ENCODE measurements around the gene PPP1R12B. TPM values are rescaled to one million over a fixed set of nuclear protein-coding genes. Genes with fewer than 3 reads are reported as not detected.
A peak's percentile ranks its signal among the peaks of the same experiment; 100 is the strongest.
"Not testable (repeated sequence)": the region's sequence is repeated elsewhere in the genome, so short reads cannot be mapped to it uniquely, and the experiment has no call there.

Gene PPP1R12B
- total and polyA plus RNA-seq, 2 donors (not counting 1 experiment from before 2014, with no cell fraction given): 13.4 to 21.7 TPM

- no peaks in the 10 kb centered on the region for H3K79me2 ChIP-seq (ENCODE audit: control insufficient read depth, insufficient read depth, low read length)
- no peaks in the 10 kb centered on the region for H3K4me1 ChIP-seq (ENCODE audit: control insufficient read depth, extremely low read depth, insufficient read depth, low read length)
- H3K27me3 ChIP-seq (ENCODE audit: control insufficient read depth, insufficient read depth, low read length): no peaks in the 10 kb centered on the region
- no peak overlapping the region for H3K9ac ChIP-seq (ENCODE audit: insufficient read depth, low read length)
- no peaks in the 10 kb centered on the region for H4K20me1 ChIP-seq (ENCODE audit: control insufficient read depth, extremely low read depth, insufficient read depth, low read length)
- no peak overlapping the region for H3K4me2 ChIP-seq (ENCODE audit: extremely low read depth, insufficient read depth, low read length)
- TF ChIP-seq, protein P1, sequence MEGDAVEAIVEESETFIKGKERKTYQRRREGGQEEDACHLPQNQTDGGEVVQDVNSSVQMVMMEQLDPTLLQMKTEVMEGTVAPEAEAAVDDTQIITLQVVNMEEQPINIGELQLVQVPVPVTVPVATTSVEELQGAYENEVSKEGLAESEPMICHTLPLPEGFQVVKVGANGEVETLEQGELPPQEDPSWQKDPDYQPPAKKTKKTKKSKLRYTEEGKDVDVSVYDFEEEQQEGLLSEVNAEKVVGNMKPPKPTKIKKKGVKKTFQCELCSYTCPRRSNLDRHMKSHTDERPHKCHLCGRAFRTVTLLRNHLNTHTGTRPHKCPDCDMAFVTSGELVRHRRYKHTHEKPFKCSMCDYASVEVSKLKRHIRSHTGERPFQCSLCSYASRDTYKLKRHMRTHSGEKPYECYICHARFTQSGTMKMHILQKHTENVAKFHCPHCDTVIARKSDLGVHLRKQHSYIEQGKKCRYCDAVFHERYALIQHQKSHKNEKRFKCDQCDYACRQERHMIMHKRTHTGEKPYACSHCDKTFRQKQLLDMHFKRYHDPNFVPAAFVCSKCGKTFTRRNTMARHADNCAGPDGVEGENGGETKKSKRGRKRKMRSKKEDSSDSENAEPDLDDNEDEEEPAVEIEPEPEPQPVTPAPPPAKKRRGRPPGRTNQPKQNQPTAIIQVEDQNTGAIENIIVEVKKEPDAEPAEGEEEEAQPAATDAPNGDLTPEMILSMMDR (conservative IDR thresholded peaks at IDR 0.05 in 1 of 2, IDR thresholded peaks at IDR 0.05 in 1 of 2; ENCODE audit: low read depth in 1 of 2, low read length in 2 of 2): no peak
- no peak for TF ChIP-seq EZH2 (IDR thresholded peaks at IDR 0.05; ENCODE audit: low read length, missing control alignments)
- H3K4me3 ChIP-seq (replicated peaks in 1 of 4; ENCODE audit: control extremely low read depth in 1 of 4, insufficient read depth in 1 of 4, low read depth in 3 of 4, low read length in 4 of 4): no peak overlapping the region
- no peaks in the 10 kb centered on the region for H3K36me3 ChIP-seq (ENCODE audit: control insufficient read depth, insufficient read depth, low read length)
- no peaks in the 10 kb centered on the region for H3K9me3 ChIP-seq (ENCODE audit: control insufficient read depth, insufficient read depth, low read depth, low read length)
- H2AFZ ChIP-seq (ENCODE audit: low read length): no peak overlapping the region
- H3K27ac ChIP-seq (ENCODE audit: insufficient read depth, low read length): no peak overlapping the region
- peak; percentile 38 to 68 for DNase-seq (ENCODE audit: low read depth in 2 of 2)
Measured at GRCh38 chr1:202516434-202516877, 168.0 kb downstream of the PPP1R12B start.

DNA sequence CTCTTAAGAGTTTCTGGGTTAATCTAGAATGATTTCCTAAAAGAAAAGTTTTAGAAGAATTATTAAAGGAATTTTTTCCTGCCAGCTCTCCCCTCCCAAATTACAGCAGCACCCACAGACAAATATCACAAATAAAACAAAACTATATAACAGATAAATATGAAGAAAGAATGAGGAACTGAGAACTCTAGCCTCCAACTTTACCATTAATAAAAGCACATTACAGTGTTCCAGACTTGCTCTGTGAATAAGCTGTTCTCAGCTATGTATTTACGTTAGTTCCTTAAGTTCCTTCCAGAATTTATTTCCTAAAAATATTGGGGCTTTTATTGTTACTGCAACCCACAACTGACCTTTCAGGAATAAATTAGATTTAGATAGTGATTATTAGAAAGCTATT lies 168.6 kb downstream of the PPP1R12B start:
- H3K9me3 ChIP-seq (ENCODE audit: control insufficient read depth, insufficient read depth, low read depth, low read length); H3K9ac ChIP-seq (ENCODE audit: insufficient read depth, low read length); H3K4me1 ChIP-seq (ENCODE audit: control insufficient read depth, extremely low read depth, insufficient read depth, low read length); H2AFZ ChIP-seq (ENCODE audit: low read length); H4K20me1 ChIP-seq (ENCODE audit: control insufficient read depth, extremely low read depth, insufficient read depth, low read length); H3K27me3 ChIP-seq (ENCODE audit: control insufficient read depth, insufficient read depth, low read length); H3K36me3 ChIP-seq (ENCODE audit: control insufficient read depth, insufficient read depth, low read length); H3K4me3 ChIP-seq (replicated peaks in 1 of 4; ENCODE audit: control extremely low read depth in 1 of 4, insufficient read depth in 1 of 4, low read depth in 3 of 4, low read length in 4 of 4); H3K4me2 ChIP-seq (ENCODE audit: extremely low read depth, insufficient read depth, low read length); DNase-seq (ENCODE audit: low read depth in 2 of 2); H3K27ac ChIP-seq (ENCODE audit: insufficient read depth, low read length); H3K79me2 ChIP-seq (ENCODE audit: control insufficient read depth, insufficient read depth, low read length): not testable (repeated sequence)

- not testable (repeated sequence) for H2AFZ ChIP-seq (ENCODE audit: low read length); H3K36me3 ChIP-seq (ENCODE audit: control insufficient read depth, insufficient read depth, low read length); H3K9me3 ChIP-seq (ENCODE audit: control insufficient read depth, insufficient read depth, low read depth, low read length); H3K4me2 ChIP-seq (ENCODE audit: extremely low read depth, insufficient read depth, low read length); H3K4me1 ChIP-seq (ENCODE audit: control insufficient read depth, extremely low read depth, insufficient read depth, low read length); H3K9ac ChIP-seq (ENCODE audit: insufficient read depth, low read length); H3K27ac ChIP-seq (ENCODE audit: insufficient read depth, low read length); H4K20me1 ChIP-seq (ENCODE audit: control insufficient read depth, extremely low read depth, insufficient read depth, low read length); H3K27me3 ChIP-seq (ENCODE audit: control insufficient read depth, insufficient read depth, low read length); DNase-seq (ENCODE audit: low read depth in 2 of 2); H3K4me3 ChIP-seq (replicated peaks in 1 of 4; ENCODE audit: control extremely low read depth in 1 of 4, insufficient read depth in 1 of 4, low read depth in 3 of 4, low read length in 4 of 4); H3K79me2 ChIP-seq (ENCODE audit: control insufficient read depth, insufficient read depth, low read length)
Measured at GRCh38 chr1:202518180-202518579, 169.7 kb downstream of the PPP1R12B start.

GRCh38 chr1:202518905-202519304 lies 170.4 kb downstream of the PPP1R12B start:
- not testable (repeated sequence) for H3K27ac ChIP-seq (ENCODE audit: insufficient read depth, low read length); H3K4me1 ChIP-seq (ENCODE audit: control insufficient read depth, extremely low read depth, insufficient read depth, low read length); H4K20me1 ChIP-seq (ENCODE audit: control insufficient read depth, extremely low read depth, insufficient read depth, low read length); H3K9me3 ChIP-seq (ENCODE audit: control insufficient read depth, insufficient read depth, low read depth, low read length); H3K4me2 ChIP-seq (ENCODE audit: extremely low read depth, insufficient read depth, low read length); H3K27me3 ChIP-seq (ENCODE audit: control insufficient read depth, insufficient read depth, low read length); H2AFZ ChIP-seq (ENCODE audit: low read length); H3K79me2 ChIP-seq (ENCODE audit: control insufficient read depth, insufficient read depth, low read length); H3K9ac ChIP-seq (ENCODE audit: insufficient read depth, low read length); DNase-seq (ENCODE audit: low read depth in 2 of 2); H3K36me3 ChIP-seq (ENCODE audit: control insufficient read depth, insufficient read depth, low read length); H3K4me3 ChIP-seq (replicated peaks in 1 of 4; ENCODE audit: control extremely low read depth in 1 of 4, insufficient read depth in 1 of 4, low read depth in 3 of 4, low read length in 4 of 4)

- not testable (repeated sequence) for H3K9ac ChIP-seq (ENCODE audit: insufficient read depth, low read length); H3K9me3 ChIP-seq (ENCODE audit: control insufficient read depth, insufficient read depth, low read depth, low read length); H3K36me3 ChIP-seq (ENCODE audit: control insufficient read depth, insufficient read depth, low read length); H3K79me2 ChIP-seq (ENCODE audit: control insufficient read depth, insufficient read depth, low read length); H3K27me3 ChIP-seq (ENCODE audit: control insufficient read depth, insufficient read depth, low read length); H2AFZ ChIP-seq (ENCODE audit: low read length); H3K4me3 ChIP-seq (replicated peaks in 1 of 4; ENCODE audit: control extremely low read depth in 1 of 4, insufficient read depth in 1 of 4, low read depth in 3 of 4, low read length in 4 of 4); H3K27ac ChIP-seq (ENCODE audit: insufficient read depth, low read length); H3K4me1 ChIP-seq (ENCODE audit: control insufficient read depth, extremely low read depth, insufficient read depth, low read length); H4K20me1 ChIP-seq (ENCODE audit: control insufficient read depth, extremely low read depth, insufficient read depth, low read length); H3K4me2 ChIP-seq (ENCODE audit: extremely low read depth, insufficient read depth, low read length)
- peak in 1 of 2 donors; percentile 60 for DNase-seq (ENCODE audit: low read depth in 2 of 2)
Measured at GRCh38 chr1:202520129-202520856, 171.8 kb downstream of the PPP1R12B start.

DNA sequence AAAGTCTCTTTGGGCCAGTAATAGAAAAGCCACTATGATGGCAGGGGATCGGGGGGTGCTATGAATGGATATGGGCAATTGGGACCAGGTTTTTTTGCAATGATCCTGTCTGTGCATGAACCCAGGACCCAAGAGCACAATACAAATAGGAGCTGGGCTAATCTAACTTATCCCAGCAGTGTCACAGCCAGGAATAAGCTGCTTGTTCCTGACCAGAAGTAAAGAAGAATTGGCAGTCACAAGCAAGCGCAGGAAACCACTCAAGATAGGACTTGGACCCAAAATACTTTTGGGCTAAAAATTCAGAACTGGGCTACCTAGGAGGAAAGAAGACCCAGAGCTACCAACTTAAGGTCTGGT lies 172.3 kb downstream of the PPP1R12B start:
- H3K27me3 ChIP-seq (ENCODE audit: control insufficient read depth, insufficient read depth, low read length); H3K36me3 ChIP-seq (ENCODE audit: control insufficient read depth, insufficient read depth, low read length): not testable (repeated sequence)

More for the DNA sequence above, 172.3 kb downstream of the PPP1R12B start:
- H3K4me2 ChIP-seq (ENCODE audit: extremely low read depth, insufficient read depth, low read length); H3K9me3 ChIP-seq (ENCODE audit: control insufficient read depth, insufficient read depth, low read depth, low read length); DNase-seq (ENCODE audit: low read depth in 2 of 2); H4K20me1 ChIP-seq (ENCODE audit: control insufficient read depth, extremely low read depth, insufficient read depth, low read length); H3K79me2 ChIP-seq (ENCODE audit: control insufficient read depth, insufficient read depth, low read length); H3K9ac ChIP-seq (ENCODE audit: insufficient read depth, low read length); H2AFZ ChIP-seq (ENCODE audit: low read length); H3K4me3 ChIP-seq (replicated peaks in 1 of 4; ENCODE audit: control extremely low read depth in 1 of 4, insufficient read depth in 1 of 4, low read depth in 3 of 4, low read length in 4 of 4); H3K27ac ChIP-seq (ENCODE audit: insufficient read depth, low read length); H3K4me1 ChIP-seq (ENCODE audit: control insufficient read depth, extremely low read depth, insufficient read depth, low read length): not testable (repeated sequence)
